ENCODE data around the gene ARID3B. TPM values are rescaled to one million over a fixed set of nuclear protein-coding genes. Genes with fewer than 3 reads are reported as not detected.

The ARID3B gene
- total RNA-seq, 1 donor from 2014 or later: 31.5 TPM

- no peak overlapping the region for H2AFZ ChIP-seq (replicated peaks)
- no peak overlapping the region for H3K27ac ChIP-seq
- H3K36me3 Mint-ChIP-seq: peaks cover 9% of the 10 kb centered on the region
- H3K4me3 Mint-ChIP-seq: no peak overlapping the region
- TF ChIP-seq CTCF (IDR thresholded peaks at IDR 0.05) (no peak), EZH2phosphoT487 (IDR thresholded peaks at IDR 0.05) (no peak), EZH2 (IDR thresholded peaks at IDR 0.05) (no peak)
- H3K27me3 Mint-ChIP-seq (ENCODE audit: insufficient read depth, low read depth): no peaks in the 10 kb centered on the region
- no peak overlapping the region for H3K27ac Mint-ChIP-seq
- no peak for DNase-seq (ENCODE audit: low spot score)
- no peaks in the 10 kb centered on the region for H3K9me3 Mint-ChIP-seq
- peaks cover 5% of the 10 kb centered on the region for H3K36me3 ChIP-seq
- H3K4me3 ChIP-seq: no peak overlapping the region
- H3K4me1 ChIP-seq: no peaks in the 10 kb centered on the region
- peaks cover 46% of the 10 kb centered on the region for H4K20me1 ChIP-seq (ENCODE audit: low read depth)
- H3K9ac ChIP-seq: no peak overlapping the region
- no peaks in the 10 kb centered on the region for H3K4me1 Mint-ChIP-seq
- H3K27me3 ChIP-seq: no peaks in the 10 kb centered on the region
- H3F3A ChIP-seq (ENCODE audit: low read depth): peaks cover 2% of the 10 kb centered on the region
- H3K79me2 ChIP-seq (ENCODE audit: low read depth): peaks cover 1% of the 10 kb centered on the region
- no peaks in the 10 kb centered on the region for H3K9me3 ChIP-seq (ENCODE audit: low read depth)
- H3K4me2 ChIP-seq: no peak overlapping the region
These were observed 96.0 kb downstream of the ARID3B start for GRCh38 chr15:74636984-74637383.

GRCh38 chr15:74641151-74641550 lies 100.1 kb downstream of the ARID3B start:
- Mint-ChIP-seq H3K36me3 (peaks cover 12% of the 10 kb centered on the region), H3K27ac (no peak overlapping the region), H3K27me3 (ENCODE audit: insufficient read depth, low read depth) (no peaks in the 10 kb centered on the region), H3K4me1 (peaks cover 13% of the 10 kb centered on the region), H3K4me3 (no peak overlapping the region), H3K9me3 (no peaks in the 10 kb centered on the region)
- no peak for DNase-seq (ENCODE audit: low spot score)
- Histone ChIP-seq H4K20me1 (ENCODE audit: low read depth) (peaks cover 43% of the 10 kb centered on the region), H3K9me3 (ENCODE audit: low read depth) (no peaks in the 10 kb centered on the region), H3K36me3 (no peaks in the 10 kb centered on the region), H3K9ac (no peak overlapping the region), H3K4me1 (peaks cover 9% of the 10 kb centered on the region), H3K79me2 (ENCODE audit: low read depth) (peaks cover 17% of the 10 kb centered on the region), H2AFZ (replicated peaks) (no peak overlapping the region), H3F3A (ENCODE audit: low read depth) (no peaks in the 10 kb centered on the region), H3K27me3 (no peaks in the 10 kb centered on the region), H3K4me2 (no peak overlapping the region), H3K4me3 (no peak overlapping the region), H3K27ac (no peak overlapping the region)
- TF ChIP-seq CTCF (IDR thresholded peaks at IDR 0.05) (no peak), EZH2 (IDR thresholded peaks at IDR 0.05) (no peak), EZH2phosphoT487 (IDR thresholded peaks at IDR 0.05) (no peak)

GRCh38 chr15:74642348-74642733 lies 101.3 kb downstream of the ARID3B start:
- no peak overlapping the region for H3K4me3 ChIP-seq
- no peak overlapping the region for H3K4me2 ChIP-seq
- H3K79me2 ChIP-seq (ENCODE audit: low read depth): peaks cover 17% of the 10 kb centered on the region
- no peak overlapping the region for H2AFZ ChIP-seq (replicated peaks)
- Mint-ChIP-seq H3K27ac (no peak overlapping the region), H3K4me1 (peaks cover 19% of the 10 kb centered on the region), H3K27me3 (ENCODE audit: insufficient read depth, low read depth) (no peaks in the 10 kb centered on the region), H3K36me3 (peaks cover 10% of the 10 kb centered on the region), H3K9me3 (no peaks in the 10 kb centered on the region), H3K4me3 (no peak overlapping the region)
- H3K9ac ChIP-seq: peak overlapping the region; percentile 16
- H3K9me3 ChIP-seq (ENCODE audit: low read depth): no peaks in the 10 kb centered on the region
- no peaks in the 10 kb centered on the region for H3K27me3 ChIP-seq
- H3K4me1 ChIP-seq: peaks cover 9% of the 10 kb centered on the region
- no peaks in the 10 kb centered on the region for H3K36me3 ChIP-seq
- no peak for DNase-seq (ENCODE audit: low spot score)
- TF ChIP-seq EZH2 (IDR thresholded peaks at IDR 0.05) (no peak), EZH2phosphoT487 (IDR thresholded peaks at IDR 0.05) (no peak), CTCF (IDR thresholded peaks at IDR 0.05) (no peak)
- H3K27ac ChIP-seq: peak overlapping the region; percentile 16
- H4K20me1 ChIP-seq (ENCODE audit: low read depth): peaks cover 46% of the 10 kb centered on the region
- H3F3A ChIP-seq (ENCODE audit: low read depth): no peaks in the 10 kb centered on the region
